Lung (tissue), 12 donors: Measurements from ENCODE around the gene SAFB. TPM values are rescaled to one million over a fixed set of nuclear protein-coding genes. Genes with fewer than 3 reads are reported as not detected.

Source experiments
- ATAC-seq: fragments of 200-7000 bp; cut with Tn5 transposase; one replicate; pipeline ENCODE4 v1.9.1; 2020; ENCODE audit warnings: moderate number of reproducible peaks; ENCODE audit not compliant: insufficient read depth, low FRiP score
- DNase-seq, 3 donors: peaks; one replicate each; pipeline ENCODE4 v3.0.0-alpha.2; 2013 to 2017
- H3K27ac ChIP-seq, 2 donors: one replicate each; pipeline ENCODE4 v1.5.1; 2013; ENCODE audit warnings: mild to moderate bottlenecking in 2 of 2, moderate library complexity in 2 of 2, control low read depth in 1 of 2, inconsistent platforms in 1 of 2, low read depth in 1 of 2, low read length in 1 of 2
- H3K27me3 ChIP-seq, 3 donors: one replicate each; pipeline ENCODE4 v1.5.1; 2013; ENCODE audit warnings: low read length in 2 of 3; ENCODE audit not compliant: control insufficient read depth in 3 of 3, insufficient read depth in 3 of 3
- H3K36me3 ChIP-seq, 4 donors: one replicate each; pipeline ENCODE4 v1.5.1; 2013; ENCODE audit warnings: low read length in 4 of 4, mild to moderate bottlenecking in 1 of 4, moderate library complexity in 1 of 4; ENCODE audit not compliant: control insufficient read depth in 4 of 4, insufficient read depth in 4 of 4
- H3K4me1 ChIP-seq, 5 donors: one replicate each; pipeline ENCODE4 v1.5.1; 2013; ENCODE audit warnings: low read length in 5 of 5, mild to moderate bottlenecking in 2 of 5, moderate library complexity in 1 of 5; ENCODE audit not compliant: control insufficient read depth in 5 of 5, insufficient read depth in 5 of 5
- H3K4me3 ChIP-seq: one replicate; pipeline ENCODE4 v1.5.1; 2013; ENCODE audit warnings: mild to moderate bottlenecking, control low read depth, moderate library complexity
- H3K9ac ChIP-seq, 2 donors: one replicate each; pipeline ENCODE4 v1.5.1; 2013; ENCODE audit warnings: low read length in 2 of 2, control low read depth in 1 of 2; ENCODE audit not compliant: insufficient read depth in 1 of 2
- H3K9me3 ChIP-seq, 4 donors: one replicate each; pipeline ENCODE4 v1.5.1; 2013; ENCODE audit warnings: low read length in 3 of 4, mild to moderate bottlenecking in 1 of 4, moderate library complexity in 1 of 4; ENCODE audit not compliant: control insufficient read depth in 4 of 4, insufficient read depth in 3 of 4
- CTCF ChIP-seq: IDR thresholded peaks from 2 replicates; pipeline ENCODE4 v1.5.1; 2012; ENCODE audit warnings: mild to moderate bottlenecking; ENCODE audit errors: control extremely low read depth, extremely low read depth
- WGBS, 2 donors: extraction: QIAGEN DNeasy Blood & Tissue Kit; methylation state at CpG; one replicate each; pipeline ENCODE4 v1.1.7; 2013; 5-methylcytosine and 5-hydroxymethylcytosine counted together
- polyA plus RNA-seq, 2 donors: library from polyadenylated mRNA; stranded (reverse); fragments of 200-250 nt; gene quantifications; one replicate each; pipeline ENCODE4 v1.2.1, GENCODE V29; 2013
- total RNA-seq, 2 donors: library from RNA; depleted of rRNA in 1 of 2; stranded (reverse); fragments of >200 nt in 1 of 2; gene quantifications; one replicate each; pipeline ENCODE4 v1.2.1, GENCODE V29; 2014 to 2021
- donor health status: control.
- donor health status: control.
- donor health status: Bipolar disorder and iron deficiency.
- donor health status: healthy.
- donor health status: DM: yes; HTN: yes; CAD: no.

The SAFB gene
- total and polyA plus RNA-seq, 4 donors, result 59.5 to 130 (median 77.7) TPM

- Histone ChIP-seq H3K36me3 (peaks cover 2 to 73% (median 25%) of the 10 kb centered on the region in 4 donors), H3K27me3 (no peaks in the 10 kb centered on the region), H3K4me3 (no peak overlapping the region), H3K9me3 (no peaks in the 10 kb centered on the region), H3K9ac (no peak overlapping the region), H3K27ac (no peak overlapping the region), H3K4me1 (no peaks in the 10 kb centered on the region)
- no peak for ATAC-seq
- DNase-seq, result no peak
- no peak for TF ChIP-seq CTCF
- 95 to 96% methylated on average over 35 of the region's 35 CpGs for WGBS, 2 donors
These were observed 84.1 kb downstream of the SAFB start for GRCh38 chr19:5706876-5707573.

- H3K4me3 ChIP-seq, result no peak overlapping the region
- H3K27me3 ChIP-seq, result no peaks in the 10 kb centered on the region
- H3K27ac ChIP-seq, result no peak overlapping the region
- 92 to 95% methylated on average over 34 to 37 of the region's 37 CpGs for WGBS, 2 donors
- peaks cover 2 to 80% (median 28%) of the 10 kb centered on the region in 4 donors for H3K36me3 ChIP-seq
- H3K4me1 ChIP-seq, result no peaks in the 10 kb centered on the region
- DNase-seq, result no peak
- TF ChIP-seq CTCF, result no peak
- no peak for ATAC-seq
- no peak overlapping the region for H3K9ac ChIP-seq
- no peaks in the 10 kb centered on the region for H3K9me3 ChIP-seq
These were observed 85.0 kb downstream of the SAFB start for GRCh38 chr19:5707576-5708575.

GRCh38 chr19:5711025-5711424 lies 88.1 kb downstream of the SAFB start:
- Histone ChIP-seq H3K9me3 (no peaks in the 10 kb centered on the region), H3K4me1 (no peaks in the 10 kb centered on the region), H3K4me3 (no peak overlapping the region), H3K27ac (no peak overlapping the region), H3K36me3 (peaks cover 2 to 66% (median 22%) of the 10 kb centered on the region in 4 donors), H3K9ac (no peak overlapping the region), H3K27me3 (no peaks in the 10 kb centered on the region)
- ATAC-seq (no peak), DNase-seq (no peak)
- 93 to 95% methylated on average over 8 of the region's 8 CpGs for WGBS, 2 donors
- no peak for TF ChIP-seq CTCF
